GM06990 (cell line): Measurements from ENCODE around the gene PSD2.

ENCODE experiments used
- DNase-seq: peaks from one replicate; pipeline ENCODE4 v3.0.0-alpha.2; 2011; ENCODE audit not compliant: insufficient read length; ENCODE audit errors: extremely low read depth
- H3K27me3 ChIP-seq: replicated peaks from 2 replicates; pipeline ENCODE4 v1.6.0; 2011; ENCODE audit warnings: low read length; ENCODE audit not compliant: control insufficient read depth, insufficient read depth
- H3K36me3 ChIP-seq: 2 replicates; pipeline ENCODE4 v1.5.1; 2011; ENCODE audit warnings: low read length; ENCODE audit not compliant: control insufficient read depth, insufficient read depth
- H3K4me3 ChIP-seq: replicated peaks from 2 replicates; pipeline ENCODE4 v1.5.1; 2011; ENCODE audit warnings: low read depth, mild to moderate bottlenecking, control low read depth, low read length
- TF ChIP-seq, protein P1 (sequence below): IDR thresholded peaks from 2 replicates; pipeline ENCODE4 v1.5.1; 2011; ENCODE audit warnings: low read length, control low read depth, mild to moderate bottlenecking, inconsistent platforms; ENCODE audit not compliant: insufficient read depth, poor library complexity, severe bottlenecking

PSD2 gene

DNA sequence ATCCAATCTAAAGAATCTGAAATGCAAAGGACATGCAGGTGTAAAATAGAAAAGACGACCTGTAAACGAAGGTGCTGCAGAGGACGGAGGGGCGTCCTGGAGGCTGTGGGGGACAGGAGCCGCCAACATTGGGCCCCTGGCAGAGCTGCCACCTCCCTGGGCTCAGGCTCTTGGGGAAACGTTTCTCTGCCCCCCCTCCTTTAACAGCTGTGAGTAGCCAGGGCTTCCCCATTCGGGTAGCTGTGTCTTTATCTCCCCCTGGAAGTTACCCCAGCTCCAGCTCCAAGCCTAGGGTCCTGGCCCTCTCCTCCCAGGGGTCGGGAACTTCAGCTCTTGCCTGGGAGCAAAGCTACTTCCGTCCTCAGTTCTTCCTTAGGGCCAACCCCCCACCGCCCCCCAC, 51.5 kb downstream of the PSD2 start:
- DNase-seq, result no peak
- TF ChIP-seq, protein P1, sequence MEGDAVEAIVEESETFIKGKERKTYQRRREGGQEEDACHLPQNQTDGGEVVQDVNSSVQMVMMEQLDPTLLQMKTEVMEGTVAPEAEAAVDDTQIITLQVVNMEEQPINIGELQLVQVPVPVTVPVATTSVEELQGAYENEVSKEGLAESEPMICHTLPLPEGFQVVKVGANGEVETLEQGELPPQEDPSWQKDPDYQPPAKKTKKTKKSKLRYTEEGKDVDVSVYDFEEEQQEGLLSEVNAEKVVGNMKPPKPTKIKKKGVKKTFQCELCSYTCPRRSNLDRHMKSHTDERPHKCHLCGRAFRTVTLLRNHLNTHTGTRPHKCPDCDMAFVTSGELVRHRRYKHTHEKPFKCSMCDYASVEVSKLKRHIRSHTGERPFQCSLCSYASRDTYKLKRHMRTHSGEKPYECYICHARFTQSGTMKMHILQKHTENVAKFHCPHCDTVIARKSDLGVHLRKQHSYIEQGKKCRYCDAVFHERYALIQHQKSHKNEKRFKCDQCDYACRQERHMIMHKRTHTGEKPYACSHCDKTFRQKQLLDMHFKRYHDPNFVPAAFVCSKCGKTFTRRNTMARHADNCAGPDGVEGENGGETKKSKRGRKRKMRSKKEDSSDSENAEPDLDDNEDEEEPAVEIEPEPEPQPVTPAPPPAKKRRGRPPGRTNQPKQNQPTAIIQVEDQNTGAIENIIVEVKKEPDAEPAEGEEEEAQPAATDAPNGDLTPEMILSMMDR, result no peak
- H3K27me3 ChIP-seq, result no peaks in the 10 kb centered on the region
- H3K4me3 ChIP-seq, result no peak overlapping the region
- no peaks in the 10 kb centered on the region; the same call in none of the 2 replicates for H3K36me3 ChIP-seq

DNA sequence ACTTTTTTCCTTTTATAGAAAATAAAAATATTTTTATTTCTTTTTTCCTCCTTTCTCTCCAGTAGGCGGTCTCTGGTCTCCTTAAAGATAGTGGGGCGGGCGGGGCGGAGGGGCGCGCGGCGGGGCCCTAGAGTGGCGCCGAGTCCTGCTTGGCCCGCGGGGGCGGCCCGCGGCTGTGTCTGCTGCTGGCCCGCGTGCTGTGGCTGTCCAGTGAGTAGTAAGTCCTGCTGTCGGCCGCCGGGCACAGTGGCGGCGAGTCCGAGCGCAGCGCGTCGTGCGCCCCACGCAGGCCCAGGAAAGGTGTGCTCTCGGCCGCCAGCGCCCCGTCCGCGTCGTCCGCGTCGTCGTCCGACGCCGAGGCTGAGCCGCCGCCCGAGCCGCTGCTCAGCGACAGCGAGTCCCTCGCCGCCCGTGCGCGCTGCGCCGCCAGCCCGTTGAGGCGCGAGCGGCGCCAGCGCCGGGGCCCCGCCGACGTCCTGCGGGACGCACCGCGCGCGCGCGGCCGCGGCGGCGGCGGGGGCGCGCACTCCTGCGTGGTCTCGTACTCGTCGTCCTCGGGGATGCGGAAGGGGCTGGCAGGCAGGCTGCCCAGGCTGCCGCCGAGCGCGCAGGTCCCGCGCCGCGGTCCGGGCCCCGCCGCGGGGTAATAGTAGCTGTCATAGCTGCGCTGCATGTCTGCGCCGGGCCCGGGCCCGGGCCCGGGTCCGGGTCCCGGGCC, 52.3 kb downstream of the PSD2 start:
- Histone ChIP-seq H3K36me3 (no peaks in the 10 kb centered on the region; the same call in none of the 2 replicates), H3K4me3 (peak overlapping the region; percentile 57), H3K27me3 (no peaks in the 10 kb centered on the region)
- TF ChIP-seq, protein P1, result no peak
- peak; percentile 88 for DNase-seq

DNA sequence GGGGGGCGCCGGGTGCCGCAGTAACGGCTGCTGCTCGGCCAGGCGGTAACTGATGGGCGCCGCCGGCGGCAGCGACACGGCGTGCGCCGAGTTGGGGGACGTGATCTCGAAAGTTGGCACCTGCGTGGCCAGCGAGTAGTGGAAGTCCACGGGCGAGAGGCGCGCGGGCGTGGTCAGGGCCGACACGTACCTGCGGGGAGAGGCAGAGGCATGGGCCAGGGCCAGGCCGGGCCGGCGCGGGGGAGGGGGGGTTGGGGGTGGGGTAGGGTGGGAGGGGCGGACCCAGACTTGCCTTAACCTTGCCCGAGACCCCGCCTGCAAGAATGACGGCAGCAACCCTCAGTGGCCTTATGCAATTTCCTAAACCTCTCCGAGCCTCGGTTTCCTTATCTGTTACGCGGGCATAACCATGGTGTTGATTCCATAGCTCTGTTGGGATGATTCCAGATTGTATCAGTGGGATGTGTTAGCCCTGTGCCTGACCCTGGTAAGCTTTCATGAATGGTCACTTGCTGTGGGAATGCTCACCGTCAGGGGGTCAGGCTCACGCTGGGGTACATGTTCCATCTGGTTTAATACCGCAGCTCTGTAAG, 53.0 kb downstream of the PSD2 start:
- no peak for DNase-seq
- TF ChIP-seq, protein P1, result no peak
- peak overlapping the region; percentile 57 for H3K4me3 ChIP-seq
- no peaks in the 10 kb centered on the region; the same call in none of the 2 replicates for H3K36me3 ChIP-seq
- no peaks in the 10 kb centered on the region for H3K27me3 ChIP-seq

DNA sequence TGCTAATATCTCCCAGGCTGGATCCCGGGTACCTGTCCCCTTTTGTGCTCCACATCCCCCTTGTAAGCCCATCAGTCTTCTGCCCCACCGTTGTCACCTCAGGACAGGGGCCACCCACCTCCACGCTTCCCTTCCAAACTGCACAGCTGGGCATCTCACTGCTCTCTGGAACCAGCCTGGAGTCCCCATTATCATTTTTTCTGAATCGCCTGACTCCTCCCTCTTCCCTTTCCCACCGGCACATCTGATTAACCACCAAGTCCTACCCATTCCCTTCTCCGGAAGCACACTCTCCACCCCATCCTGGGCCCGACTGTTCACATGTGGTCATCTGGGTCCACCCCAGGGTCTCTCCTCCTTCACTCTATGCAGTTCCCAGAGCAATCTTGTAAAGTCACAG, 53.9 kb downstream of the PSD2 start:
- no peaks in the 10 kb centered on the region for H3K27me3 ChIP-seq

DNA sequence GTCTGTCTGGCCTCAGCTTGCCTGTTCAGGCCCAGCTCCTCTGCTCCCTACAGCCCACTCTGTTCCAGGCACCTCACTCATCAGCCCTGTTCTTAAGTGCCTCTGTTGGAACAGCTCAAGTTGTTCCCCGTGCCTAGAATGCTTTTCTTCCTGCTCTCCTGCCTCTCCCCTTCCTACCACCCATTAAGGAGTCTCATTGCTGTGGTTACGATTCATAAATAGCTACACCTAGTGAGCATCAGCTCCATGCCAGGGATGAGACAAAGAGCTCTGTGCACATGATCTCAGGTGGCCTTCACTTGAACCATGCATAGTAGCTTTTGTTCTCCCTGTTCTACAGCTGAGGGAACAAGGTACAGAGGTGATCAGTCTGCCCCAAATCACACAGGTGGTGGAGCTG, 54.3 kb downstream of the PSD2 start:
- DNase-seq, result no peak
- no peaks in the 10 kb centered on the region; the same call in none of the 2 replicates for H3K36me3 ChIP-seq
- no peak overlapping the region for H3K4me3 ChIP-seq
- TF ChIP-seq, protein P1, result no peak
- no peaks in the 10 kb centered on the region for H3K27me3 ChIP-seq

More for the DNA sequence above, 53.9 kb downstream of the PSD2 start:
- TF ChIP-seq, protein P1, result no peak
- DNase-seq, result no peak
- no peak overlapping the region for H3K4me3 ChIP-seq
- H3K36me3 ChIP-seq, result no peaks in the 10 kb centered on the region; the same call in none of the 2 replicates
